DND-41 (cell line): ENCODE measurements around the gene CA11.
"Not testable (repeated sequence)": the region's sequence is repeated elsewhere in the genome, so short reads cannot be mapped to it uniquely, and the experiment has no call there.

Experiments used
- ATAC-seq: fragments of 200-7000 bp; cut with Tn5 transposase; 3 replicates; pipeline ENCODE4 v1.9.1; 2021; ENCODE audit warnings: low read depth; ENCODE audit not compliant: insufficient read depth
- DNase-seq: peaks from one replicate; pipeline ENCODE4 v3.0.0-alpha.2; 2020
- H2AFZ ChIP-seq: 2 replicates; pipeline ENCODE4 v1.6.0; 2012; ENCODE audit warnings: low read depth, low read length
- H3K27ac ChIP-seq: 2 replicates; pipeline ENCODE4 v1.5.1; 2012; ENCODE audit warnings: low read length, inconsistent platforms
- H3K27me3 ChIP-seq: fragments of 200-600 bp; sonication (generic); 2 replicates; pipeline ENCODE4 v1.6.0; 2012; ENCODE audit warnings: low read length, mild to moderate bottlenecking, inconsistent platforms; ENCODE audit not compliant: insufficient read depth, poor library complexity
- H3K36me3 ChIP-seq: 2 replicates; pipeline ENCODE4 v1.5.1; 2012; ENCODE audit warnings: low read length, inconsistent platforms; ENCODE audit not compliant: insufficient read depth
- H3K4me1 ChIP-seq: 2 replicates; pipeline ENCODE4 v1.5.1; 2012; ENCODE audit warnings: mild to moderate bottlenecking, low read length; ENCODE audit not compliant: insufficient read depth
- H3K4me2 ChIP-seq: 2 replicates; pipeline ENCODE4 v1.6.0; 2012; ENCODE audit warnings: mild to moderate bottlenecking, moderate library complexity, low read length, inconsistent platforms; ENCODE audit not compliant: insufficient read depth
- H3K4me3 ChIP-seq, 2 experiments: fragments of 200-600 bp in 1 of 2; shearing (Covaris generic) in 1 of 2; 2 replicates each; pipeline ENCODE4 v1.5.1; 2012 to 2016; ENCODE audit warnings: inconsistent platforms in 2 of 2, low read length in 2 of 2, mild to moderate bottlenecking in 2 of 2, low read depth in 1 of 2, moderate library complexity in 1 of 2
- H3K79me2 ChIP-seq: 2 replicates; pipeline ENCODE4 v1.6.0; 2012; ENCODE audit warnings: low read length, inconsistent platforms; ENCODE audit not compliant: insufficient read depth
- H3K9ac ChIP-seq: 2 replicates; pipeline ENCODE4 v1.6.0; 2012; ENCODE audit warnings: low read depth, mild to moderate bottlenecking, inconsistent platforms, low read length, moderate library complexity
- H3K9me3 ChIP-seq: 2 replicates; pipeline ENCODE4 v1.5.1; 2012; ENCODE audit warnings: low read length, moderate library complexity, mild to moderate bottlenecking, inconsistent platforms; ENCODE audit not compliant: insufficient read depth, severe bottlenecking
- H4K20me1 ChIP-seq: 2 replicates; pipeline ENCODE4 v1.6.0; 2012; ENCODE audit warnings: low read length; ENCODE audit not compliant: insufficient read depth
- CTCF ChIP-seq: IDR thresholded peaks from 2 replicates; pipeline ENCODE4 v1.5.1; 2012; ENCODE audit warnings: borderline replicate concordance, low read length, moderate library complexity, mild to moderate bottlenecking; ENCODE audit not compliant: poor library complexity, severe bottlenecking; ENCODE audit errors: extremely low read depth
- EZH2 ChIP-seq: IDR thresholded peaks from 3 replicates; pipeline ENCODE4 v1.6.1; 2012; ENCODE audit warnings: borderline replicate concordance, low read depth, mild to moderate bottlenecking, moderate library complexity, low read length, inconsistent platforms; ENCODE audit not compliant: severe bottlenecking

CA11 gene

GRCh38 chr19:48680436-48681126, 34.6 kb upstream of the CA11 start:
- H3K4me2 ChIP-seq, result no peak overlapping the region
- no peak overlapping the region; the same call in 1 of the 2 replicates for H3K27ac ChIP-seq
- no peaks in the 10 kb centered on the region for H3K9me3 ChIP-seq
- H2AFZ ChIP-seq, result no peak overlapping the region
- peaks cover 2% of the 10 kb centered on the region for H3K4me1 ChIP-seq
- no peak for TF ChIP-seq EZH2
- TF ChIP-seq CTCF, result no peak
- H3K79me2 ChIP-seq, result no peaks in the 10 kb centered on the region
- no peak overlapping the region for H3K9ac ChIP-seq
- H3K36me3 ChIP-seq, result no peaks in the 10 kb centered on the region
- no peaks in the 10 kb centered on the region; the same call in 1 of the 2 replicates for H4K20me1 ChIP-seq
- no peaks in the 10 kb centered on the region for H3K27me3 ChIP-seq
- ATAC-seq (no peak), DNase-seq (no peak)
- H3K4me3 ChIP-seq, result no peak overlapping the region

- H3K9me3 ChIP-seq, DNase-seq, H2AFZ ChIP-seq, H3K4me2 ChIP-seq, H4K20me1 ChIP-seq, H3K79me2 ChIP-seq, H3K27me3 ChIP-seq, H3K9ac ChIP-seq, H3K4me3 ChIP-seq, H3K36me3 ChIP-seq, H3K27ac ChIP-seq, H3K4me1 ChIP-seq, ATAC-seq: not testable (repeated sequence)
Measured at GRCh38 chr19:48680006-48680405, 34.0 kb upstream of the CA11 start.

GRCh38 chr19:48678201-48678600, 32.2 kb upstream of the CA11 start:
- H3K27me3 ChIP-seq, result no peaks in the 10 kb centered on the region
- peaks cover 10% of the 10 kb centered on the region for H3K4me1 ChIP-seq
- no peak for ATAC-seq
- no peak for TF ChIP-seq CTCF
- TF ChIP-seq EZH2, result no peak
- no peak overlapping the region for H3K4me2 ChIP-seq
- H4K20me1 ChIP-seq, result no peaks in the 10 kb centered on the region; the same call in 1 of the 2 replicates
- H2AFZ ChIP-seq, result no peak overlapping the region
- DNase-seq, result no peak
- H3K27ac ChIP-seq, result no peak overlapping the region
- no peak overlapping the region for H3K4me3 ChIP-seq
- no peaks in the 10 kb centered on the region for H3K36me3 ChIP-seq
- H3K79me2 ChIP-seq, result no peaks in the 10 kb centered on the region
- no peak overlapping the region for H3K9ac ChIP-seq
- no peaks in the 10 kb centered on the region for H3K9me3 ChIP-seq

GRCh38 chr19:48676887-48677286, 30.9 kb upstream of the CA11 start:
- no peak for TF ChIP-seq EZH2
- TF ChIP-seq CTCF, result no peak
- H3K4me1 ChIP-seq, result peaks cover 10% of the 10 kb centered on the region
- ATAC-seq, result no peak
- no peaks in the 10 kb centered on the region for H3K9me3 ChIP-seq
- no peak overlapping the region for H3K4me3 ChIP-seq
- H3K4me2 ChIP-seq, result no peak overlapping the region
- DNase-seq, result no peak
- H3K27ac ChIP-seq, result no peak overlapping the region
- no peaks in the 10 kb centered on the region for H3K27me3 ChIP-seq
- H3K9ac ChIP-seq, result no peak overlapping the region
- H3K36me3 ChIP-seq, result no peaks in the 10 kb centered on the region
- no peaks in the 10 kb centered on the region; the same call in 1 of the 2 replicates for H4K20me1 ChIP-seq
- H3K79me2 ChIP-seq, result no peaks in the 10 kb centered on the region
- no peak overlapping the region for H2AFZ ChIP-seq
